Stimulated activated naive CD8-positive, alpha-beta T cell treated with anti-CD3 and anti-CD28 coated beads, Interleukin-15, Interleukin-2, amounts not matched to agents 100 U/mL and 50 U/mL, for 24 hours (primary cell): ENCODE data around the gene SMURF1.

ENCODE experiments used
- ATAC-seq: fragments of 150-1000 bp; cut with Tn5 transposase; one replicate; pipeline ENCODE4 v1.10.0; 2021
- DNase-seq: peaks from one replicate; pipeline ENCODE4 v3.0.0; 2021

The SMURF1 gene

GRCh38 chr7:98988641-98989040, 155.3 kb downstream of the SMURF1 start:
- ATAC-seq = no peak
- DNase-seq = no peak

GRCh38 chr7:98985945-98986344, 158.0 kb downstream of the SMURF1 start:
- DNase-seq = no peak
- ATAC-seq = no peak

- ATAC-seq (no peak), DNase-seq (no peak)
Measured at GRCh38 chr7:98985406-98985805, 158.5 kb downstream of the SMURF1 start.

GRCh38 chr7:98984126-98984525, 159.8 kb downstream of the SMURF1 start:
- no peak for ATAC-seq

GRCh38 chr7:98982686-98983085, 161.2 kb downstream of the SMURF1 start:
- no peak for DNase-seq
- no peak for ATAC-seq

More at GRCh38 chr7:98984126-98984525, 159.8 kb downstream of the SMURF1 start:
- no peak for DNase-seq

GRCh38 chr7:98981701-98982100, 162.2 kb downstream of the SMURF1 start:
- no peak for ATAC-seq

GRCh38 chr7:98978672-98979071, 165.2 kb downstream of the SMURF1 start:
- DNase-seq = no peak
- ATAC-seq = no peak

More at GRCh38 chr7:98981701-98982100, 162.2 kb downstream of the SMURF1 start:
- no peak for DNase-seq
